NOMO-1 treated with dmso at 0.1 percent for 144 hours (cell line): ENCODE measurements around the gene ID1.
"Not testable (repeated sequence)": the region's sequence is repeated elsewhere in the genome, so short reads cannot be mapped to it uniquely, and the experiment has no call there.

Experiments used
- DNase-seq: peaks from one replicate; lab custom pipeline; 2025; ENCODE audit not compliant: unreplicated experiment; lab: John Stamatoyannopoulos, UW

ID1 gene

GRCh38 chr20:31572701-31573554 is 32.2 kb upstream of the ID1 start:
- peak; percentile 87 for DNase-seq

DNA sequence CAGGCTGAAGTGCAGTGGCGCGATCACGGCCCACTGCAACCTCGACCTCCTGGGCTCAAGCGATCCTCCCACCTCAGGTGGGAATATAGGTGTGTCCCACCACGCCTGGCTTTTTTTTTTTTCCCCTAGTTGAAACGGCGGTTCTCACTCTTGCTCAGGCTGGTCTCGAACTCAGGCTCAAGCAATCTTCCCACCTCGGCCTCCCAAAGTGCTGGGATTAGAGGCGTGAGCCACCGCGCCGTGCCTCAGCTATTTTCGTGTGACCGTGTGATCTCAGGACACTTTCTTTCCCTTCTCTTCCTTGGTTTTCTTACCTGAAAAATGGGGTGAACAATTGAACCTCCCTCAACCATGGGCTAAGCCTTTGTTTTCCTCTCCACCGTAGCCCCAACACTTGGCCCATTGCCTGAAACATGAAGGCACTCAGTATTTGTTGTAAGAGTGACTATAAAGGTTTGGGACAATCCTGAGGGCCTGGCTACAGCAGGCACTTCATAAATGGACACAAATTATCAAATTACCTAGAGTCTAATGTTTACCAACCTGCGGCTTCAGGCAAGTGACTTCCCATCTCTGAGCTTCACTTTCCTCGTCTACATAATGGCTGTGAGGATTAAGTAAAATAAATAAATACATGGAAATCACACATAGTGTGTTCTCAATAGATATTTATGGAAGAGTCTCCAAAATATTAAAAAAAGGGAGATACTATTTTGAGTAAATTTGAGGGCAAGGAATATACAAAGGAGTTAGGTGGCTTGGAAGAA is 31.4 kb upstream of the ID1 start:
- no peak for DNase-seq

GRCh38 chr20:31574986-31575385 is 30.1 kb upstream of the ID1 start:
- DNase-seq: not testable (repeated sequence)

DNA sequence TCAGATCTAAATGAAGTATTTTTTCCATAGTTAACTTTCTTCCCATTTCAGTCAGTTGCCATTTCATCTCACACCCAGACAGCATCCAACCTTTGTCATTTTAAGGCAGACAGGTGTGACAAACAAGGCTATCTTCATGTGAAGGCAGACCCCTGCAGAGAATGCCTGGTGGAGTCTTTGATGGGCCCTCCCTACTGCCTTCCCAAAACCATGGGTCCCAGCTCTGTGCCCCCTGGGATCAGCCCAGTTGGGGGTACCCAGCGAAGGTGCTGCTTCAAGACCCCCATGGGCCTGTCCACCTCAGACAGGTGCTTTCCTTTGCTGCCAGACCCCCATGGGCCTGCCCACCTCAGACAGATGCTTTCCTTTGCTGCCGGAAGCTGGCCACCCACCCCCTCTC is 28.3 kb upstream of the ID1 start:
- DNase-seq: no peak

DNA sequence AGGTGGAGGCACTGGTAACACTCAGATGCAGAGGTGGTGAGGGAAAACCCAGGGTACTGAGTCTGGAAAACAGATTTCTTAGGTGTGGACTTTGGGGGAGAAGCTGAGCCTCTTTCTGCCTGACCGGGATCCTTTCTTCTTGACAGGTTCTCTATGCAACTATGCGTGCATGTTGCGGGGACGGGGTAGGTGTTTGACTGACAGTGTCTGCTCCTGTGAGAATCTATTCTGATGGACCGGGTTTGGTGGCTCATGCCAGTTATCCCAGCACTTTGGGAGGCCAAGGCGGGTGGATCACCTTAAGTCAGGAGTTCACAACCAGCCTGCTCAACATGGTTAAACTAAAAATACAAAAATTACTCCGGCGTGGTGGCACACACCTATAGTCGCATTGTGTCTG is 27.9 kb upstream of the ID1 start:
- DNase-seq: no peak

DNA sequence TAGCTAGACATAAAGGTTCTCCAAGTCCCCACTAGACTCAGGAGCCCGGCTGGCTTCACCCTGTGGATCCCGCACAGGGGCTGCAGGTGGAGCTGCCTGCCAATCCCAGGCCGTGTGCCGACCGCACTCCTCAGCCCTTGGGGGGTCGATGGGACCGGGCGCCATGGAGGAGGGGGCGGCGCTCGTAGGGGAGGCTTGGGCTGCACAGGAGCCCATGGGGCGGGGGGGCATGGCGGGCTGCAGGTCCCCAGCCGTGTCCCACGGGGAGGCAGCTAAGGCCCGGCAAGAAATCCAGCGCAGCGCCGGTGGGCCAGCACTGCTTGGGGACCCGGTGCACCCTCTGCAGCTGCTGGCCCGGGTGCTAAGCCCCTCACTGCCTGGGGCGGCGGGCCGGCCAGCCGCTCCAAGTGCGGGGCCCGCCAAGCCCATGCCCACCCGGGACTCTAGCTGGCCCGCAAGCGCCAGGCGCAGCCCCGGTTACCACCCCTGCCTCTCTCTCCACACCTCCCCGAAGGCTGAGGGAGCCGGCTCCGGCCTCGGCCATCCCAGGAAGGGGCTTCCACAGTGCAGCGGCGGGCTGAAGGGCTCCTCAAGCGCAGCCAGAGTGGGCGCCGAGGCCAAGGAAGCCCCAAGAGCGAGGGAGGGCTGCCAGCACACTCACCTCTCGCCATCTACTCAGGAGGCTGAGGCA is 26.5 kb upstream of the ID1 start:
- DNase-seq: no peak

DNA sequence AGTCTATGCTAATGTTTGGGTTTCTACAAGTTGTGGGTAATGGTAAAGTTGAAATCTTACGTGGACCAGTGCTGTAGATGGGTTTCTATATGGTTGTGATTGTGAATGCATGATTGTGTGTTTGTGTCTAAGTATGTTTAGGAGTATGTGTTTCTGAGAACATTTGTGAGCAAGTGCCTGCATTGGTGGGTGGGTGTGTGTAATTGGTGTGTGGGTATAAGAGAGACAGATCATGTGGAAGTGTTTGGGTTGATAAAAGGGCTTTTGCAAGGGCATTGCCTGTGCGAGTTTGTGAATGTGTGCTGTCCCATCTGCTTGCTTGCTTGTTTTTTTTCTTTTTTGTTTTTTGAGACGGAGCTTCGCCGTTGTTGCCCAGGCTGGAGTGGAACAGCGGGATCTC is 25.8 kb upstream of the ID1 start:
- DNase-seq: no peak

- not testable (repeated sequence) for DNase-seq
Observed at GRCh38 chr20:31579941-31580651, 25.0 kb upstream of the ID1 start.

GRCh38 chr20:31580706-31581105 is 24.4 kb upstream of the ID1 start:
- DNase-seq: no peak

GRCh38 chr20:31581391-31581790 is 23.7 kb upstream of the ID1 start:
- no peak for DNase-seq

GRCh38 chr20:31587545-31588389 is 17.3 kb upstream of the ID1 start:
- DNase-seq: no peak

- DNase-seq: no peak
Observed at GRCh38 chr20:31590717-31591225, 14.3 kb upstream of the ID1 start.

DNA sequence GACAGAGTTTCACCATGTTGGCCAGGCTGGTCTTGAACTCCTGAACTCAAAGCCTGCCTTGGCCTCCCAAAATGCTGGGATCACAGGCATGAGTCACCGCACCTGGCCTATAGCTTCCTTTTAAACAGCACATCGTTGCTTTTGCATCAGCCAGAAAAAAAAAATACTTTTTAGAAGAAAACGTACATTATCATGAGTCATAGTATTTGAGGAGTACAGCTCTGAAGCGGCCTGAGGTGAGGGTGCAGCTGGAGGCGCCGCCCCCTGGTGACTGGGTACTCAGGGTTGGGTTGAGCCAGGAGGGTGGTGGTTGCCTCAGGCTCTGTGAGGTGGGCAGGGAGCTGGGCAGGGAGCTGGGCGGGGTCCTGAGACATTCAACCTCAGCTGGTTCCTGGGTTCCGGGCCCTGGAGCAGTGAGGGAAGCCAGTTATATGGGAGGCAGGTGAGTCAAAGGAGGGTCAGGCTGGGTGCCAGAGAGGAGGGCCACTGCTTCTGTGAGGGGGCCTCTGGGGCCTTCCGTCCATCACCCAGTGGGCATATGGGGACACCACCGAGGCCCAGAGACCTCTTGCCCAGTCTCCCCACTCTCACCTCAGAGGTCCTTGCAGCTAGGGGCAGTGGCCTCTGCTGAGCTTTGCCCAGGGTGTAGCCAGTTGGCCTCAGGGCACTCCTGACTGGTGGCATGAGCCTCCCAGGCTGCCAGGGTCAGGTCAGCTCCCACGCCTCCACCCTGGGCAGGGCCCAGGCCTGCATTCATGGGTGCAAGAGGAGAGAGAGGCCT is 11.7 kb upstream of the ID1 start:
- DNase-seq: no peak

- no peak for DNase-seq
Observed at GRCh38 chr20:31594002-31594557, 11.0 kb upstream of the ID1 start.

- no peak for DNase-seq
Observed at GRCh38 chr20:31594558-31595379, 10.3 kb upstream of the ID1 start.

DNA sequence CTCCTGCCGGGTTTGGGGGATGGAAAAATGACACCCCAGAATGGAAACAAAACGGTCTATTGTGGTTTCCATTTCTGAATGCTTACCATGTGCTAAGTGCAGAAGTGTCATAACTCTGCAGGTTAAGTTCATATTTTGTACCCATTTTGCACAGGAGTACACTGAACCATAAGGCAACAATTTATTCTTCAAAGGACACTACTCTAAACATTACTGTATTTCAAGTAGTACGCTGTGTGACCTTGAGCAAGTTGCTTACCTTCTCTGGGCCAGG is 9.8 kb upstream of the ID1 start:
- DNase-seq: no peak

DNA sequence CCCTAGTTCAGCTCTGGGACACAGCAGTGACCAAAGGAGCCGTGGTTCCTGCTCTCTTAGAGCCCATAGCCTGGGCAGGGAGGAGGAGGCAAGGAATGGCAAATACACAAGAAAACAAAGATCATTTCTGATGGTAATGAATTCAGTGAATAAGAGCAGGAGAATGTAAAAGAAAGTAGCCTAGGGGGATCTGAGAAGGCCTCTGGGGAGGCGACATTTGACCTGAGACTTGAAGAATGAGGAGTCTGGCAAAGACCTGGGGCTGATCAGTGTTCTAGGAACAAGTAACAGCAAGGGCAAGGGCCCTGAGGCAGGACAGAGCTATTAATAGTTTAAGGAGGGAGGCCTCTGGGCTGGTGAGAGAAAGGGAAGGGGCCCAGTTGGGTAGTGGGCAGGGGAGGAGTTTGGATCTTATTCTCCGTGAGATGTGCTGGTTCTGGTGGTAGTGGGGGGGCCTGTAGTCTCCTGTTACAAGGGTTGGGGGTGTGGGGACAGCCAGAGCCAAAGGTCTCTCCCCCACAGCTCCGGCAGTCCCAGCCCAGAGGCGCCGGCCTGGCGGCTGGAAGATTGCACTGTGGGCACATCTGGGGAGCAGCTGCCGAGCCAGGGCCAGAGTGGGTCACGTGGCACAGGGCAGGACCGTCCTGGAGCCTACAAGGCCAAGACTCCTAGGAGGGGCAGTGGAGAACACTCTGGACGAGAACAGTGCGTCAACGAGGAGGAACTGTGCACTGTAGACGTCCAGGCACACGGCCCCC is 9.3 kb upstream of the ID1 start:
- DNase-seq: no peak

DNA sequence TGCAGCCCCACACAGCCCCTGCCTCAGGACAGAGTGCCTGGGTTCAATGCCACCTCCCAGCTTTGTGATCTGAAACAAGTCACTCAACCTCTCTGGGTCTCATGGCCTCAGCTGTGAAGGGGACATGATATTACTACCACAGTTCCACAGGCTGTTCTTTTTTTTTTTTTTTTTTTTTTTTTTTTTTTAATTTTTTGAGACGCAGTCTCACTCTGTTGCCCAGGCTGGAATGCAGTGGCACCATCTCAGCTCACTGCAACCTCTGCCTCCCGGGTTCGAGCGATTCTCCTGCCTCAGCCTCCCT is 8.7 kb upstream of the ID1 start:
- DNase-seq: not testable (repeated sequence)
